H9 (cell line): Measurements from ENCODE around the gene CTIF. TPM values are rescaled to one million over a fixed set of nuclear protein-coding genes. Genes with fewer than 3 reads are reported as not detected.

Experiments used
- DNase-seq: peaks from one replicate; pipeline ENCODE4 v3.0.0-alpha.2; 2017
- H2AFZ ChIP-seq: one replicate; pipeline ENCODE4 v1.6.1; 2013; ENCODE audit warnings: mild to moderate bottlenecking, low read length, control low read depth, moderate library complexity
- H2AK5ac ChIP-seq: 2 replicates; pipeline ENCODE4 v1.6.1; 2013; ENCODE audit warnings: low read length, control low read depth, mixed read lengths; ENCODE audit not compliant: insufficient read length
- H2BK120ac ChIP-seq: one replicate; pipeline ENCODE4 v1.6.1; 2013; ENCODE audit warnings: low read depth, mild to moderate bottlenecking, low read length, control low read depth, inconsistent platforms; ENCODE audit not compliant: poor library complexity, severe bottlenecking
- H2BK12ac ChIP-seq: 2 replicates; pipeline ENCODE4 v1.6.1; 2013; ENCODE audit warnings: low read length, control low read depth, mixed read lengths, low read depth; ENCODE audit not compliant: insufficient read length
- H2BK15ac ChIP-seq: 2 replicates; pipeline ENCODE4 v1.6.1; 2013; ENCODE audit warnings: low read depth, low read length, control low read depth
- H2BK20ac ChIP-seq: one replicate; pipeline ENCODE4 v1.6.1; 2013; ENCODE audit warnings: low read depth, mild to moderate bottlenecking, low read length, control low read depth, inconsistent platforms; ENCODE audit not compliant: poor library complexity, severe bottlenecking
- H2BK5ac ChIP-seq: 2 replicates; pipeline ENCODE4 v1.6.1; 2013; ENCODE audit warnings: low read length, control low read depth, mixed read lengths; ENCODE audit not compliant: insufficient read length
- H3K14ac ChIP-seq: 2 replicates; pipeline ENCODE4 v1.6.1; 2013; ENCODE audit warnings: low read length, control low read depth; ENCODE audit not compliant: insufficient read depth
- H3K18ac ChIP-seq: 2 replicates; pipeline ENCODE4 v1.6.1; 2013; ENCODE audit warnings: low read depth, mild to moderate bottlenecking, mixed read lengths, low read length, control low read depth; ENCODE audit not compliant: insufficient read length
- H3K23ac ChIP-seq: 2 replicates; pipeline ENCODE4 v1.6.1; 2013; ENCODE audit warnings: low read length, control low read depth, mixed read lengths, low read depth; ENCODE audit not compliant: insufficient read length
- H3K23me2 ChIP-seq: 2 replicates; pipeline ENCODE4 v1.6.1; 2013; ENCODE audit warnings: low read depth, mild to moderate bottlenecking, mixed read lengths, low read length, control low read depth; ENCODE audit not compliant: insufficient read length, poor library complexity, severe bottlenecking
- H3K27ac ChIP-seq: 2 replicates; pipeline ENCODE4 v1.5.1; 2013; ENCODE audit warnings: low read length, control low read depth, mixed read lengths, low read depth; ENCODE audit not compliant: insufficient read length
- H3K27me3 ChIP-seq: 2 replicates; pipeline ENCODE4 v1.6.1; 2013; ENCODE audit warnings: low read length, control low read depth, inconsistent platforms; ENCODE audit not compliant: insufficient read depth
- H3K4ac ChIP-seq: 2 replicates; pipeline ENCODE4 v1.6.1; 2013; ENCODE audit warnings: low read depth, mild to moderate bottlenecking, control low read depth, inconsistent platforms, low read length, moderate library complexity
- H3K4me1 ChIP-seq: 2 replicates; pipeline ENCODE4 v1.6.1; 2013; ENCODE audit warnings: low read length, control low read depth, inconsistent platforms; ENCODE audit not compliant: insufficient read depth
- H3K4me2 ChIP-seq: 2 replicates; pipeline ENCODE4 v1.6.1; 2013; ENCODE audit warnings: low read length, control low read depth, mixed read lengths; ENCODE audit not compliant: insufficient read length, insufficient read depth
- H3K56ac ChIP-seq: 2 replicates; pipeline ENCODE4 v1.6.1; 2013; ENCODE audit warnings: low read depth, mild to moderate bottlenecking, mixed read lengths, low read length, control low read depth; ENCODE audit not compliant: insufficient read length
- H3K79me1 ChIP-seq: 2 replicates; pipeline ENCODE4 v1.6.1; 2013; ENCODE audit warnings: low read depth, mild to moderate bottlenecking, moderate library complexity, low read length, control low read depth, inconsistent platforms; ENCODE audit not compliant: insufficient read depth, poor library complexity, severe bottlenecking
- H3K79me2 ChIP-seq: 2 replicates; pipeline ENCODE4 v1.6.1; 2013; ENCODE audit warnings: low read length, control low read depth, inconsistent platforms; ENCODE audit not compliant: insufficient read depth
- H3K9ac ChIP-seq: 2 replicates; pipeline ENCODE4 v1.6.1; 2013; ENCODE audit warnings: low read length, control low read depth, mixed read lengths; ENCODE audit not compliant: insufficient read length; ENCODE audit errors: extremely low read depth
- H3K9me3 ChIP-seq: one replicate; pipeline ENCODE4 v1.6.1; 2013; ENCODE audit warnings: low read depth, low read length, inconsistent platforms; ENCODE audit not compliant: control insufficient read depth
- H3T11ph ChIP-seq: one replicate; pipeline ENCODE4 v1.6.1; 2013; ENCODE audit warnings: mild to moderate bottlenecking, low read length, control low read depth, inconsistent platforms
- H4K20me1 ChIP-seq: one replicate; pipeline ENCODE4 v1.6.1; 2013; ENCODE audit not compliant: control insufficient read depth, insufficient read length, insufficient read depth
- H4K5ac ChIP-seq: 2 replicates; pipeline ENCODE4 v1.6.1; 2013; ENCODE audit warnings: low read depth, mild to moderate bottlenecking, mixed read lengths, low read length, control low read depth; ENCODE audit not compliant: insufficient read length
- H4K8ac ChIP-seq: replicated peaks from 2 replicates; pipeline ENCODE4 v1.6.1; 2013; ENCODE audit warnings: low read length, control low read depth, mixed read lengths, low read depth; ENCODE audit not compliant: insufficient read length
- H4K91ac ChIP-seq: 2 replicates; pipeline ENCODE4 v1.6.1; 2013; ENCODE audit warnings: low read depth, mild to moderate bottlenecking, moderate library complexity, mixed read lengths, low read length, control low read depth; ENCODE audit not compliant: insufficient read length
- H3K27ac Mint-ChIP-seq, 3 experiments: 2 replicates in 2 of 3; 3 replicates in 1 of 3; pipeline ENCODE4 v1.8.0; 2020 to 2021; ENCODE audit warnings: mixed read lengths in 3 of 3, mild to moderate bottlenecking in 1 of 3, moderate library complexity in 1 of 3
- H3K27me3 Mint-ChIP-seq: 2 replicates; pipeline ENCODE4 v1.8.0; 2021; ENCODE audit warnings: low read depth, mild to moderate bottlenecking, moderate library complexity, mixed read lengths
- H3K36me3 Mint-ChIP-seq, 3 experiments: 2 replicates in 2 of 3; 3 replicates in 1 of 3; pipeline ENCODE4 v1.8.0; 2020 to 2021; ENCODE audit warnings: low read depth in 3 of 3, mixed read lengths in 3 of 3; ENCODE audit not compliant: insufficient read depth in 1 of 3
- H3K4me1 Mint-ChIP-seq, 2 experiments: 2 replicates each; pipeline ENCODE4 v1.8.0; 2020; ENCODE audit warnings: mixed read lengths in 2 of 2
- H3K4me3 Mint-ChIP-seq, 2 experiments: 2 replicates in 1 of 2; 3 replicates in 1 of 2; pipeline ENCODE4 v1.8.0; 2020 to 2021; ENCODE audit warnings: mild to moderate bottlenecking in 2 of 2, mixed read lengths in 2 of 2, moderate library complexity in 1 of 2
- H3K9me3 Mint-ChIP-seq, 2 experiments: 2 replicates in 1 of 2; 3 replicates in 1 of 2; pipeline ENCODE4 v1.8.0; 2020; ENCODE audit warnings: mild to moderate bottlenecking in 2 of 2, mixed read lengths in 2 of 2, moderate library complexity in 1 of 2
- WGBS: extraction: QIAGEN DNeasy Blood & Tissue Kit; methylation state at CpG from one replicate; pipeline ENCODE4 v1.1.7; 2013; ENCODE audit warnings: missing lambda C conversion rate, low lambda C conversion rate, mixed read lengths; ENCODE audit not compliant: insufficient read length; ENCODE audit errors: extremely low coverage; 5-methylcytosine and 5-hydroxymethylcytosine counted together
- total RNA-seq: library from RNA; stranded (reverse); gene quantifications from 2 replicates; pipeline ENCODE4 v1.2.1, GENCODE V29; 2021
- TF ChIP-seq, protein P1 (sequence below): fragments of 200-600 bp; sonication (generic); conservative IDR thresholded peaks from 3 replicates; pipeline ENCODE4 v1.8.0; 2021; ENCODE audit warnings: antibody characterized with exemption, mild to moderate bottlenecking

CTIF gene
- total RNA-seq, 1 experiment from 2014 or later = 15.8 TPM

DNA sequence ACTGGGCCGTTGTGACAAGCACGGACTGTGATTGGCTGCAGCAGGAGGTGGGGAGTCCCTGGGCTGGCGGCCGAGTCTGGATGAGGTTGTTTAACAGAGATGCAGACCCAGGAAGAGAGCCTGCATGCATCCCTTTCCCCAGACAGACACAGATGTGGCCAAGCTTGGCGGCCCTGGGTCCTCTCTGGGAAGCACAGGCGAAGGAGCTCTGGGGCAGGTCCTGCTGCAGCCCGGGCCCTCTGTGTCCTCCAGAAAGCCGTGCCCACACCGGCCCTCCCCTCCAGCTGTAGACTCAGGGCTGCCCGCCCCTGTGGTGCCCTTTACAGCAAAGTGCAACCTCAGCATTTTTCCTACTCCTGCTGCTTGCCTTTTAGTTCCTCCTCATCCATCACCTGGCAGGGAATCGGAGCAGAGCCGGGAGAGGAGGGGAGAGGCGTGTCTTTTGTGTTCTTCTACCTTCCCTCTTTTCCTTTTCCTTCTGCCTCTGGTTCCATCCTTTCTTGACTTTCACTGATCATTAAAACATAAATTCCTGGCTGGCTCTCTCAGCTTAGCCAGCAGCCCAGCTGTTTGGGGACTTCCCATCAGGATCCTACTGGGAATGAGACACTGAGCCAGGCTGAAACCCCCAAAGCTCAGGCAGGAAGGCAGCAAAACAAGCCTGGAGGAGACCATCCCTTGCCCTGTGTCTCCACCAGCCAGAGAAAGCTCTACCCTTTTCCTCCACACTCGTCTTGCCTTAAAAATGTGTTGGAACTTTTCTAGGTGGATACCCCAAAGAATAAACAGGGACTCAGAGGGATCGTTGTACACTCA is 75.0 kb downstream of the CTIF start:
- no peaks in the 10 kb centered on the region; a peak in 1 of 7 replicates for H3K36me3 Mint-ChIP-seq
- Histone ChIP-seq H3K27ac (no peak overlapping the region), H3K4ac (no peak overlapping the region), H3K14ac (peak overlapping the region; percentile 51; the same call in 1 of the 2 replicates), H2AK5ac (no peak overlapping the region), H3K9me3 (no peaks in the 10 kb centered on the region), H3K9ac (no peak overlapping the region), H3K18ac (peak overlapping the region; percentile 19), H3K23me2 (no peaks in the 10 kb centered on the region), H2BK12ac (no peak overlapping the region), H4K8ac (no peak overlapping the region), H2AFZ (no peak overlapping the region), H3K4me2 (no peak overlapping the region), H3K4me1 (no peaks in the 10 kb centered on the region; the same call in 1 of the 2 replicates), H3K79me2 (no peaks in the 10 kb centered on the region), H3K23ac (no peak overlapping the region), H4K5ac (no peak overlapping the region), H3K79me1 (no peaks in the 10 kb centered on the region), H4K20me1 (peaks cover 3% of the 10 kb centered on the region), H2BK5ac (no peak overlapping the region), H3K27me3 (no peaks in the 10 kb centered on the region), H2BK15ac (no peak overlapping the region), H3K56ac (no peak overlapping the region), H2BK120ac (no peak overlapping the region), H4K91ac (no peak overlapping the region), H2BK20ac (no peak overlapping the region), H3T11ph (no peak overlapping the region)
- H3K27me3 Mint-ChIP-seq = no peaks in the 10 kb centered on the region
- peak overlapping the region in 1 of 2 experiments; percentile 43; a peak in 2 of 5 replicates for H3K4me3 Mint-ChIP-seq
- no peaks in the 10 kb centered on the region for H3K9me3 Mint-ChIP-seq
- no peak for DNase-seq
- WGBS = no CpG with 5 or more reads among the region's 15 CpGs
- peak overlapping the region in 1 of 3 experiments; percentile 33; a peak in 1 of 7 replicates for H3K27ac Mint-ChIP-seq
- TF ChIP-seq, protein P1, sequence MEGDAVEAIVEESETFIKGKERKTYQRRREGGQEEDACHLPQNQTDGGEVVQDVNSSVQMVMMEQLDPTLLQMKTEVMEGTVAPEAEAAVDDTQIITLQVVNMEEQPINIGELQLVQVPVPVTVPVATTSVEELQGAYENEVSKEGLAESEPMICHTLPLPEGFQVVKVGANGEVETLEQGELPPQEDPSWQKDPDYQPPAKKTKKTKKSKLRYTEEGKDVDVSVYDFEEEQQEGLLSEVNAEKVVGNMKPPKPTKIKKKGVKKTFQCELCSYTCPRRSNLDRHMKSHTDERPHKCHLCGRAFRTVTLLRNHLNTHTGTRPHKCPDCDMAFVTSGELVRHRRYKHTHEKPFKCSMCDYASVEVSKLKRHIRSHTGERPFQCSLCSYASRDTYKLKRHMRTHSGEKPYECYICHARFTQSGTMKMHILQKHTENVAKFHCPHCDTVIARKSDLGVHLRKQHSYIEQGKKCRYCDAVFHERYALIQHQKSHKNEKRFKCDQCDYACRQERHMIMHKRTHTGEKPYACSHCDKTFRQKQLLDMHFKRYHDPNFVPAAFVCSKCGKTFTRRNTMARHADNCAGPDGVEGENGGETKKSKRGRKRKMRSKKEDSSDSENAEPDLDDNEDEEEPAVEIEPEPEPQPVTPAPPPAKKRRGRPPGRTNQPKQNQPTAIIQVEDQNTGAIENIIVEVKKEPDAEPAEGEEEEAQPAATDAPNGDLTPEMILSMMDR = no peak
- peaks cover 12 to 20% of the 10 kb centered on the region in 2 experiments for H3K4me1 Mint-ChIP-seq
